ENCODE results near the gene SNRPA1.

Gene SNRPA1

DNA sequence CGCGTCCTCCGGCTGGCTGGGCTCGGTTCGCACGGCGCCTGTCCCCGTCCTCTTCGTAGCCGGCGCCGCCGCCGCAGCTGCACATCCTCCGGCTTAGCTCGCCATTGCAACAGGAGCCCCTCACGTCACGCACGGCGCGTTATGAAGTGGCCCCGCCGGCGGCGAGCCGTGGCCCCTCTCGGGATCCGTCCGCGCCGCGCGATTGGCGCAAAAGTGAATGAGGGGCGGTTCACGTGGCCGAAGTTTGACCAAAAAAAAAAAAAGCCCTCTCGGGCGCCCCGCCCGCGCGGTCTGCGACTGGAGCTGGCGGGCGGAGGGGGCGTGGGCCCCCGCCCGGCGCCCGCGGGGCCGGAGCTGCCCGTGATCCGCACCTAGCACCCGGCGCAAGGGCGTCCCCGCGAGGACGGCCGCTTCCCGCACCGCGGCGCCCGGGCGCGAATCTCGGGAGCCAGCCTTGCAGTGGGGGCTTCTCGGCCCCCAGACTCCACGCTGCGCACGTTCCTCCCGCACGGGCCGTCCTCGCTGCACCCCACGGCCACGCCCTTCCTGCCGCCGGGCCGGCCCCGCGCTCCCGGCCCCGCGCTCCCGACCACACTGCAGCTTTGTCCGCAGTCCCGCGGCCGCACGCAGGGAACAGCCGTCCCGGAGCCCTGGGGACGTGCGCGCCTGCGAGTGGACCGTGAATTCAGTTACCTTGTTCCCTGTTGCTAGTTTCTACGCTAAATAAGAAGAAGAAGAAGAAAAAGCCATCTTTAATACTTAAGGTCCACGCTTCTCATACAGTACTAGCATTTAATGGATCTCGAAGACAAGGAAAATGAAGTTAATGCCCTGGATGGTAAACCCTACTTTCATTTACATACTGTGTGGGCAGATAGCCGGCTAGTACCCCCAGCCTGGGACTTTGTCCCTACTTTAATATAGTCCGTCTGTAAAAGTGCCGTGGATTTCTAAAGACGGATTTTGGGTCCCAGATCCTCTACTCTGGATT, 42.9 kb downstream of the SNRPA1 start, which contains the start of gene CHSY1:
Gene CHSY1, minus strand, starts transcription at position 219 of the 991 bp plus-strand sequence. CDS start 592 bp downstream, outside the sequence.
- TF ChIP-seq, protein P1, sequence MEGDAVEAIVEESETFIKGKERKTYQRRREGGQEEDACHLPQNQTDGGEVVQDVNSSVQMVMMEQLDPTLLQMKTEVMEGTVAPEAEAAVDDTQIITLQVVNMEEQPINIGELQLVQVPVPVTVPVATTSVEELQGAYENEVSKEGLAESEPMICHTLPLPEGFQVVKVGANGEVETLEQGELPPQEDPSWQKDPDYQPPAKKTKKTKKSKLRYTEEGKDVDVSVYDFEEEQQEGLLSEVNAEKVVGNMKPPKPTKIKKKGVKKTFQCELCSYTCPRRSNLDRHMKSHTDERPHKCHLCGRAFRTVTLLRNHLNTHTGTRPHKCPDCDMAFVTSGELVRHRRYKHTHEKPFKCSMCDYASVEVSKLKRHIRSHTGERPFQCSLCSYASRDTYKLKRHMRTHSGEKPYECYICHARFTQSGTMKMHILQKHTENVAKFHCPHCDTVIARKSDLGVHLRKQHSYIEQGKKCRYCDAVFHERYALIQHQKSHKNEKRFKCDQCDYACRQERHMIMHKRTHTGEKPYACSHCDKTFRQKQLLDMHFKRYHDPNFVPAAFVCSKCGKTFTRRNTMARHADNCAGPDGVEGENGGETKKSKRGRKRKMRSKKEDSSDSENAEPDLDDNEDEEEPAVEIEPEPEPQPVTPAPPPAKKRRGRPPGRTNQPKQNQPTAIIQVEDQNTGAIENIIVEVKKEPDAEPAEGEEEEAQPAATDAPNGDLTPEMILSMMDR (IDR thresholded peaks at IDR 0.05; ENCODE audit: low read depth, low read length, missing control alignments), result no peak
- peak; percentile 47 for DNase-seq (ENCODE audit: extremely low read depth, low read depth)
- H3K4me3 ChIP-seq (replicated peaks; ENCODE audit: low read depth, low read length), result peak within 1 kb of the TSS; percentile 84

DNA sequence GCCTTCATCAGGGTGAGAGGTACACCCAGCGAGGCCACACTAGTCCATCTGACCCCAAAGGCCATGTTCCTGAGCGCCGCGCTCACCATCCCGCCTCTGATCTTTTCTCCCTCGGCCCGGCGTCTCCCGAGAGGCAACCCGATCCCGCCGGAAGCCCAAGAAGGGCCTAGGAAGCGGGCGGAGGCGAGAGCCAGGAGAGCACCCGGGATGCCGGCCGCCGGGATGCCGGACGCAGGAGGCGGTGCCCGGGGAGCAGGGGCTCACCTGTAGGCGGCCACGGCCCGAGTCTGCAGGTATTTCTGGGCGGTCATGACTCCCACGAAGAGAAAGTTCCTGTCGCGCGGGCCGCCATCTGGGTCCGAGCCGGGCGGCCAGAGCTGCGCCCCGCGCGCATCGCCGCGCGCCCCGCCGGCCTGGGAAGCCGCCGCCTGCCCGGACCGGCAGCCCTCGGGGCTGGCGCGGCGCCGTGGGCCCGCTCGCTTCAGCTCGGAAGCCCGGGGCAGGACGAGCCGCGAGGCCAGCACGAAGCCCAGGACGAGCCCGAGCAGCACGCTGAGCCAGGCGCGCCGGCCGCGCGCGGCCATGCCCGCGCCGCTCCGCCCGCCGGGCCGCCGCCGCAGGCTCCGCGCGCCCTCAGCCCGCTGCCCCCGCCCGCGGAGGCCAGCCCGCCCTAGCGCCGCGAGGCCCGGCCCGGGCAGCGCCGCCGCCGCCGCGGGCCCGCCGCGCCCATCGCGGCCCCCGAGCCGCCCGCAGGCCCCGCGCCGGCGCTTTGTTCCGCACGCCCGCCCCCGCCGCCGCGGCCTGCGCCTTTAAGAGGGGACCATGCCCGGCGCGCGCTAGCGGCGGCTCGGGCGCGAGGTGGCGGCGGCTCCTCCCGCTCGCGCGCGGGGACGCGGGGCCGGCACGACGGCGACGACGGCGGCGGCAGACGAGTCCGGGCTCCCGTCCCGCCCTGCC, 43.9 kb downstream of the SNRPA1 start:
- peak overlapping the region; percentile 84 for H3K4me3 ChIP-seq (replicated peaks; ENCODE audit: low read depth, low read length)
- TF ChIP-seq, protein P1 (IDR thresholded peaks at IDR 0.05; ENCODE audit: low read depth, low read length, missing control alignments), result no peak
- DNase-seq (ENCODE audit: extremely low read depth, low read depth), result no peak

DNA sequence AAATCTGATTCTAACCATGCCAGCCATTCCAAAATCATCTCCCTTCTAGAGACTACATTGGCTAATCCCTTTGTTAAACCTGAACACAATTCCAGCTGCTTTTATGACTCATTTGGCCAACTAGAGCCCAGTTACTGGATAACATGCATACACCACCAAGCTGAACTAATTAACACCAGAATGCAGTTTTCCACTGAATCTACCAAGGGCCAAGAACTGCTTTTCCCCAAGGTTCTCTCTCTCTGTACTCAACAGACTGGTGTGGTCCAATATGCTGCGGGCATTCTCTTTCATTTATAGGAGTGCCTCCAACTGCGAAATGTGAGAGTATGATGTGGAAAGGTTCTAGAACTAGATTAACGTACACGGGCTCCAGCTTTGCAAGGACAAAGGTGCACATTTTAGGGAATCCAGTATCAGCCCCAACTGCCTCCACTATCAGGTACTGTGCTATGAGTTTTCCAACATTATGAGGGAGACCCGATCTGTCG, 44.7 kb downstream of the SNRPA1 start:
- H3K4me3 ChIP-seq (replicated peaks; ENCODE audit: low read depth, low read length), result peak overlapping the region; percentile 84
- TF ChIP-seq, protein P1 (IDR thresholded peaks at IDR 0.05; ENCODE audit: low read depth, low read length, missing control alignments), result no peak
- peak; percentile 59 for DNase-seq (ENCODE audit: extremely low read depth, low read depth)

DNA sequence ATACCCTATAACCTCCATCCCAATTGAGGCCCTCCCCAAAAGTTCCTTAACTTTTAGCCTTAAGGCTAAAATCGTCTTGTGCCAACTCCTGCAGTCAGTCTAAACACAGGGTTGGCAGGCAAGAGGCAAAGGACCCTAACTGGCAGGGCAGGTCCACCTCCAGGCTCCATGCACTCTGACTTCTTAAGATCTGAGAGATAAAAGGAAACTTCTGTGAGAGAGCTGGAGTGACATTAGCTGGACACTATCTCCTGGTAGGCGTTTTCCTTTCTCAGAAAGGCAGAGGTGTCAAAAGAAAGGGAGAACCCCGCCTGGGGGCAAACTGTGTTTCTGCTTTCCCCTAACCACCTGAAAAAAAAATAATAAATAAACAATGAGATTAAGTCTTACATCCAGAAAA, 46.8 kb downstream of the SNRPA1 start:
- DNase-seq (ENCODE audit: extremely low read depth, low read depth), result no peak
- TF ChIP-seq, protein P1 (IDR thresholded peaks at IDR 0.05; ENCODE audit: low read depth, low read length, missing control alignments), result no peak
- H3K4me3 ChIP-seq (replicated peaks; ENCODE audit: low read depth, low read length), result no peak overlapping the region

DNA sequence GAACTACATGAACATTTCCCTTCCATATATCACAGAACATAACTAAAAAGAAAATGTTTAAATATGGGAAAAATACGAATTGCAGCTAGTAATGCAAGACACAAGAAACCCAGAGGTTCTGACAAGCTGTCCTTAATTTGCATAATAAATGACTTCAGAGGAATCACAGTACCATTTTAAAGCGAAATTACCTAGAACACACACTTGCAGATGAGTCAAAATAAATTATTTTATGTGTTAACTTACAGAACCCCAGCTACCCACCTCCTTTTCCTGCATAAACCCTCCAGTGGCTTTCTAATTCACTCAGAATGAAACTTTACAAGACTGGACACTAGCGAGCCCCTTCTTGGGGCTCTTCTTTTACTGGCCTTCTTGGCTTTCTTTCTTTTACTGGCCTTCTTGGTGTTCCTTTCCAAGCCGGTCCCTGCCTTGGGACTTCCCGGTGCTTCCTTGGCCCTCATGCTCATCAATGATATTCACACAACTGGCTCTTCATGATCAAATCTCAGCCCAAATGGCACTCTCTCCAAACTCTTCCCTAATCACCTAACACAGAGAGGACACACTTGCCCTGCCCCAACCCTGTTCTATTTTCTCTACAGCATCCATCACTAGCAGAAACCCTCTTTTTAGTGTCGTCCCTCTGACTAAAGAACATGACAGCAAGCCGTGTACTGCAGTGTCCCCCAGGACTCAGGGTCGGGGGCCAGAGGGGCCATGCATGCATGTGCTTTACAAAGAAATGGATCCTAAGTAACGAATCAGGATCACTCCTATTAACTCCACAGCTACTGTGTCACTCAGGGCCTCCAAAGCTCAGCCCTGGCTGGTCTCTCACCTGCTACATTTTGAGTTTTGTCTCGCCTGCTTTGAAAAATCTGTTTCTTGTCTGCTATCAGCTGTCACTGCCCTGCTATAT, 48.0 kb downstream of the SNRPA1 start:
- no peak for DNase-seq (ENCODE audit: extremely low read depth, low read depth)
- no peak overlapping the region for H3K4me3 ChIP-seq (replicated peaks; ENCODE audit: low read depth, low read length)
- TF ChIP-seq, protein P1 (IDR thresholded peaks at IDR 0.05; ENCODE audit: low read depth, low read length, missing control alignments), result no peak
